Mesenteric fat pad (tissue), 1 donor: ENCODE measurements around the gene MRPS25. TPM values are rescaled to one million over a fixed set of nuclear protein-coding genes. Genes with fewer than 3 reads are reported as not detected.

Experiments
- total RNA-seq: library from RNA; stranded (reverse); fragmentation: NEBNext Ultra II Directional; extraction: Animal tissue kit (Norgen Biotek cat#: 25700); gene quantifications from one replicate; pipeline ENCODE4 v1.2.1, GENCODE V29; 2021
- donor health status: DM: yes; HTN: yes; CAD: no.

MRPS25 gene
- total RNA-seq, 1 donor from 2014 or later, result 52.3 TPM

Other genes starting within 250 kb of the MRPS25 start
- 38.6 TPM for gene FGD5, start 246.4 kb downstream of the MRPS25 start, total RNA-seq
- gene NR2C2, start 117.7 kb downstream of the MRPS25 start, total RNA-seq, result 32.9 TPM
- gene RBSN, start 33.8 kb upstream of the MRPS25 start, total RNA-seq, result 26.0 TPM
- gene CAPN7, start 140.9 kb upstream of the MRPS25 start, total RNA-seq, result 41.3 TPM